ENCODE data around the gene CBLB.
"Not testable (repeated sequence)": the region's sequence is repeated elsewhere in the genome, so short reads cannot be mapped to it uniquely, and the experiment has no call there.

Gene CBLB

GRCh38 chr3:105746231-105746996, 122.4 kb downstream of the CBLB start:
- DNase-seq, result no peak

GRCh38 chr3:105745046-105745445, 123.8 kb downstream of the CBLB start:
- DNase-seq, result no peak

GRCh38 chr3:105744202-105744601, 124.6 kb downstream of the CBLB start:
- DNase-seq, result no peak

GRCh38 chr3:105733356-105733755, 135.5 kb downstream of the CBLB start:
- no peak for DNase-seq

- DNase-seq, result no peak
Measured at GRCh38 chr3:105731686-105732085, 137.1 kb downstream of the CBLB start.

GRCh38 chr3:105730801-105731354, 137.9 kb downstream of the CBLB start:
- no peak for DNase-seq

GRCh38 chr3:105729667-105730066, 139.1 kb downstream of the CBLB start:
- no peak for DNase-seq

GRCh38 chr3:105728771-105729312, 140.0 kb downstream of the CBLB start:
- DNase-seq, result no peak

GRCh38 chr3:105727036-105727435, 141.8 kb downstream of the CBLB start:
- not testable (repeated sequence) for DNase-seq

- peak; percentile 5 for DNase-seq
Measured at GRCh38 chr3:105722943-105723556, 145.8 kb downstream of the CBLB start.

- DNase-seq, result no peak
Measured at GRCh38 chr3:105719791-105720190, 149.0 kb downstream of the CBLB start.

GRCh38 chr3:105715372-105715771, 153.4 kb downstream of the CBLB start:
- no peak for DNase-seq

GRCh38 chr3:105714453-105714852, 154.4 kb downstream of the CBLB start:
- no peak for DNase-seq

GRCh38 chr3:105708980-105709379, 159.8 kb downstream of the CBLB start:
- no peak for DNase-seq

- no peak for DNase-seq
Measured at GRCh38 chr3:105707009-105707408, 161.8 kb downstream of the CBLB start.

- DNase-seq, result no peak
Measured at GRCh38 chr3:105704726-105705410, 163.9 kb downstream of the CBLB start.

GRCh38 chr3:105700575-105700974, 168.2 kb downstream of the CBLB start:
- no peak for DNase-seq

GRCh38 chr3:105691633-105692032, 177.2 kb downstream of the CBLB start:
- no peak for DNase-seq

GRCh38 chr3:105691053-105691452, 177.8 kb downstream of the CBLB start:
- DNase-seq, result no peak

GRCh38 chr3:105688821-105689220, 180.0 kb downstream of the CBLB start:
- no peak for DNase-seq

GRCh38 chr3:105686278-105686897, 182.4 kb downstream of the CBLB start:
- DNase-seq, result peak; percentile 52

GRCh38 chr3:105679951-105680350, 188.9 kb downstream of the CBLB start:
- no peak for DNase-seq

- no peak for DNase-seq
Measured at GRCh38 chr3:105678017-105678416, 190.8 kb downstream of the CBLB start.

Data from CD4-positive, alpha-beta T cell treated with Interleukin-10 for 1 hour (primary cell).